Colonic mucosa (tissue), 4 donors: ENCODE results near the gene HNRNPUL2. TPM values are rescaled to one million over a fixed set of nuclear protein-coding genes. Genes with fewer than 3 reads are reported as not detected.
A peak's percentile ranks its signal among the peaks of the same experiment; 100 is the strongest.

ENCODE experiments used
- DNase-seq: peaks from one replicate; pipeline ENCODE4 v3.0.0-alpha.2; 2020
- H3K27ac ChIP-seq: fragments of 200-600 bp; one replicate; pipeline ENCODE4 v1.8.0; 2021
- H3K27me3 ChIP-seq: fragments of 200-600 bp; one replicate; pipeline ENCODE4 v1.8.0; 2021
- H3K36me3 ChIP-seq: fragments of 200-600 bp; one replicate; pipeline ENCODE4 v1.8.0; 2021
- H3K4me1 ChIP-seq: fragments of 200-600 bp; one replicate; pipeline ENCODE4 v1.8.0; 2021; ENCODE audit warnings: mild to moderate bottlenecking
- H3K4me3 ChIP-seq: fragments of 200-600 bp; one replicate; pipeline ENCODE4 v1.8.0; 2021
- H3K9ac ChIP-seq, 2 donors: one replicate each; pipeline ENCODE4 v1.7.0; 2013; ENCODE audit warnings: control low read depth in 2 of 2, low read depth in 2 of 2, low read length in 2 of 2
- H3K9me3 ChIP-seq: fragments of 200-600 bp; one replicate; pipeline ENCODE4 v1.8.0; 2021
- CTCF ChIP-seq: fragments of 200-600 bp; IDR thresholded peaks from one replicate; pipeline ENCODE4 v1.8.0; 2022; ENCODE audit warnings: antibody characterized with exemption, mild to moderate bottlenecking
- intact Hi-C: fragments of 100-400 bp; cut with DNase I; formaldehyde crosslinking; loops from one replicate; pipeline ENCODE4 v1.14.1; 2022
- total RNA-seq, 2 donors: library from RNA; stranded (reverse); fragmentation: NEBNext Ultra II Directional in 1 of 2; extraction: Animal tissue kit (Norgen Biotek cat#: 25700) in 1 of 2; gene quantifications; one replicate each; pipeline ENCODE4 v1.2.1, GENCODE V29; 2021
- donor health status: healthy.
- donor health status: DM: no; HTN: no; CAD: no.
- donor health status: DM: no; HTN: no; CAD: no.

Gene HNRNPUL2
- total RNA-seq, 2 donors from 2014 or later: 50.5 to 59.3 TPM

GRCh38 chr11:62757846-62758788 lies 30.9 kb upstream of the HNRNPUL2 start:
- no peak overlapping the region for H3K9ac ChIP-seq
- no peak for TF ChIP-seq CTCF
- no peak for DNase-seq
- no peak overlapping the region for H3K27ac ChIP-seq
- no peaks in the 10 kb centered on the region for H3K36me3 ChIP-seq
- no peaks in the 10 kb centered on the region for H3K27me3 ChIP-seq
- no peak overlapping the region for H3K4me3 ChIP-seq
- H3K4me1 ChIP-seq: peaks cover 11% of the 10 kb centered on the region
- H3K9me3 ChIP-seq: no peaks in the 10 kb centered on the region
- intact Hi-C loops: no loop called here

DNA sequence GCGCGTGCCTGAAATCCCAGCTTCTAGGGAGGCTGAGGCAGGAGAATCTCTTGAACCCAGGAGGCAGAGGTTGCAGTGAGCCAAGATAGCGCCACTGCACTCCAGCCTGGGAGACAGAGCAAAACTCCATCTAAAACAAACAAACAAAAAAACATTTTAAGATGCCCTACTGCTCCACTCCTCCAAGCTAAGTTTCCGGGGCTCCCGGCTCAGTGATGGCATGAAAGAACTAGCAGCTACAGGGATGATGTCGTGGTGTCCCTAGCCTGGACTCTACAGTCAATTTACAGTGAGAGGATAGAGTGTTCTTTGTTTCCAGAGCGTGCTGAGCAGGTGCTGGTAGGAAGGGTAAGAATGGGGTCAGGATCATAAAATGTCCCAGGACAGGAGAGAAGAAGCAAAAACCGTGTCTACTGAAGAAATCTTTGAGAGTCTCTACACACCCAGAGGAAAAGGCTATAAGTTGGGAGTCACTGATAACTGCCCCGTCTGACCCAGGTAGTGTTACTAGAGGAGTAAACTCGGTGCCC lies 27.9 kb upstream of the HNRNPUL2 start:
- intact Hi-C loops: no loop called here
- no peaks in the 10 kb centered on the region for H3K36me3 ChIP-seq
- no peaks in the 10 kb centered on the region for H3K27me3 ChIP-seq
- H3K9me3 ChIP-seq: no peaks in the 10 kb centered on the region
- peaks cover 8% of the 10 kb centered on the region for H3K4me1 ChIP-seq
- H3K27ac ChIP-seq: no peak overlapping the region
- peak overlapping the region in 1 of 2 donors; percentile 40 for H3K9ac ChIP-seq
- H3K4me3 ChIP-seq: no peak overlapping the region
- no peak for TF ChIP-seq CTCF
- no peak for DNase-seq

- H3K27ac ChIP-seq: peak within 1 kb of the TSS; percentile 92
- TF ChIP-seq CTCF: no peak
- peaks cover 8% of the 10 kb centered on the region for H3K4me1 ChIP-seq
- H3K9me3 ChIP-seq: no peaks in the 10 kb centered on the region
- H3K9ac ChIP-seq: peak within 1 kb of the TSS; percentile 79 to 86
- H3K36me3 ChIP-seq: no peaks in the 10 kb centered on the region
- peak; percentile 99 for DNase-seq
- intact Hi-C loops: no loop called here
- peak within 1 kb of the TSS; percentile 57 for H3K4me3 ChIP-seq
- H3K27me3 ChIP-seq: no peaks in the 10 kb centered on the region
Measured at GRCh38 chr11:62753736-62754603, 26.7 kb upstream of the HNRNPUL2 start, which contains the start of gene ZBTB3. Gene ZBTB3, minus strand, starts transcription at chr11:62754160. Its CDS starts 496 bp downstream, at chr11:62753664.

DNA sequence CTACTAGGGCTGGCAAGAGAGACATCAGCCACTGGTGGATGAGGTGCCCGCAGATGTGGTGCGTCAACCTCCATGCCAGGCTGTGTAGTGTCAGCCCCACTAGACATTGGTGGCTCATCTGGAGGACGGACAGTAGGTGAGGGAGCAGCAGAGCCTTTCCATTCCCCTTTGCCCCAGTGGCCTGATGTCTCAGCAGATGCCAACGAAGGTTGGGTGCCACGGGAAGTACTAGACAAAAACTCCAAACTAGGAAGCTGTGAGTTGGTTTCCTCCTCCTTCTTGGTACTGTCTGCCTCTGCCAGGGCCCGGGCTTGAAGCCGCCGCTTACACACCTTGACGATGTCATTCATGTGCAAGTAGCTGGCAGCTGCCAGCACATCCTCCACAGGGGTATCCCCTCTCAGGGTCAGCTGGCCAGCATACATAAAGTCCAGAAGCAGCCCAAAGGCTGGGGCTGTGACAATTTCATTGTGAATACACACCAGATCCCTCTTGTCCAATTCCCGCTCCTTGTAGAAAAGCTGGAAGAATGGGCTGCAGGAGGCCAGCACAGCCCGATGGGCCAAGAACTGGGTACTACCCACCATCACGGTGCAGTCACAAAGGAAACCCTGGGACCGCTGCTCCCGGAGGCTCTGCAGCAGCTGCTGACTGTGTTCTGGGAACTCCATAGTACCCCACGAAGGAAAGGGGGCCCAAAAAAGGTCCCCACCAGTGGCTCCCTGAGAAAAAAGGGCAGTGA lies 25.9 kb upstream of the HNRNPUL2 start:
- Histone ChIP-seq H3K9me3 (no peaks in the 10 kb centered on the region), H3K9ac (peak overlapping the region; percentile 61 to 86), H3K4me3 (peak overlapping the region; percentile 57), H3K27ac (peak overlapping the region; percentile 92), H3K27me3 (no peaks in the 10 kb centered on the region), H3K36me3 (no peaks in the 10 kb centered on the region), H3K4me1 (peaks cover 8% of the 10 kb centered on the region)
- TF ChIP-seq CTCF: no peak
- DNase-seq: peak; percentile 25
- intact Hi-C loops: no loop called here
